Superior temporal gyrus (tissue), 1 donor: ENCODE results near the gene SOX8.
A peak's percentile ranks its signal among the peaks of the same experiment; 100 is the strongest.

Experiments
- DNase-seq: peaks from one replicate; pipeline ENCODE4 v3.0.0-alpha.2; 2016; ENCODE audit errors: extremely low spot score

SOX8 gene

GRCh38 chr16:973366-973765, 8.2 kb upstream of the SOX8 start:
- peak; percentile 10 for DNase-seq

- DNase-seq = peak; percentile 56
Measured at GRCh38 chr16:974001-974601, 7.5 kb upstream of the SOX8 start.

GRCh38 chr16:974611-975261, 6.8 kb upstream of the SOX8 start:
- DNase-seq = peak; percentile 57

GRCh38 chr16:975291-975690, 6.3 kb upstream of the SOX8 start:
- no peak for DNase-seq

GRCh38 chr16:976389-976931, 5.1 kb upstream of the SOX8 start:
- no peak for DNase-seq

GRCh38 chr16:977081-977701, 4.4 kb upstream of the SOX8 start:
- peak; percentile 83 for DNase-seq

GRCh38 chr16:977896-978295, 3.7 kb upstream of the SOX8 start:
- DNase-seq = no peak

GRCh38 chr16:978403-978802, 3.2 kb upstream of the SOX8 start:
- DNase-seq = no peak

GRCh38 chr16:979147-979546, 2.4 kb upstream of the SOX8 start:
- DNase-seq = no peak

GRCh38 chr16:979859-980594, 1.5 kb upstream of the SOX8 start:
- no peak for DNase-seq

GRCh38 chr16:980595-980854, 1.0 kb upstream of the SOX8 start:
- DNase-seq = no peak

GRCh38 chr16:982145-983043, 824 bp downstream of the SOX8 start:
- DNase-seq = no peak

- peak; percentile 73 for DNase-seq
Measured at GRCh38 chr16:983044-984030, 1.8 kb downstream of the SOX8 start.

- DNase-seq = peak; percentile 22
Measured at GRCh38 chr16:984121-984694, 2.6 kb downstream of the SOX8 start.

GRCh38 chr16:984736-985636, 3.4 kb downstream of the SOX8 start:
- peak; percentile 68 for DNase-seq

GRCh38 chr16:985646-986400, 4.3 kb downstream of the SOX8 start:
- DNase-seq = peak; percentile 12

- peak; percentile 23 for DNase-seq
Measured at GRCh38 chr16:986411-986810, 4.8 kb downstream of the SOX8 start.

GRCh38 chr16:986925-987582, 5.5 kb downstream of the SOX8 start:
- DNase-seq = peak; percentile 43
